ENCODE results near the gene GJC2. TPM values are rescaled to one million over a fixed set of nuclear protein-coding genes. Genes with fewer than 3 reads are reported as not detected.

GJC2 gene
- total and polyA plus RNA-seq, 10 of the 15 experiments (the other 5 are each of a cell fraction or from before 2014, with no cell fraction given): 0.04 to 0.44 (median 0.07) TPM; not detected in 4

DNA sequence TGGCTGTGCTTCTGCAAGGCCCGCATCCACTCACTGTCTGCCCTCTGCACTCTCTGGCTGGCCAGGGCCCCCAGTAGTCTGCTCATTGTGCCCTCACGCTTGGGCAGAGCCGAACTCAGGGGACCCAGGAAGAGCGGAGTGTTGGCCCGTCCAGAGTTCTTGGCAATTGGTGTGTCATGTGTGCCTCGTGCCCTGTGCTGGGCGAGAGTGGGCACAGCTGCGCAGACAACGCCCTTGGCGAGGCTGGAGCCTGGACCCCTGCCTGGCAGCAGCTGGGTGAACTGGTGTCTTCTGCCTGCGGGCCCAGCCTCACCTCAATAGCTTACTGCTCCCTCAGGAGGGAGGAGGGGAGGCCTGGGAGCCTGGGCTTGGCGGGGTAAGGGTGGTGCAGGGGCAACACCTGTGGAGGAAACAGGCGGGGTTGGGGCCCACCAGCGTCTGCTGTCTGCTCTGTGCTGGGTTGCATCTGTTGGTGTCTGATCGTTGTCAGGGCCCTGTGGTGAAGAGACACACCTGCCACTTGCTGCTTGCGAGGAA is 7.5 kb upstream of the GJC2 start:
- H3K36me3 ChIP-seq (ENCODE audit: control insufficient read depth in 2 of 2, insufficient read depth in 2 of 2, low read length in 1 of 2): peaks cover 4 to 8% of the 10 kb centered on the region in 2 experiments; a peak in 3 of 4 replicates
- peaks cover 56% of the 10 kb centered on the region for H3K79me2 ChIP-seq (ENCODE audit: control insufficient read depth, insufficient read depth, low read length)
- H3K9ac ChIP-seq (ENCODE audit: control insufficient read depth, insufficient read depth, low read length): peak overlapping the region; percentile 95
- no peak overlapping the region for H2AFZ ChIP-seq (ENCODE audit: control insufficient read depth, low read depth, low read length)
- POLR2A ChIA-PET: interaction anchor here (0.5 to 5.6 kb wide), 2 partner anchors 24 to 189 kb away, joined by 3 to 43 read pairs; partner anchors contain the start of gene IBA57
- H4K20me1 ChIP-seq (ENCODE audit: control insufficient read depth, insufficient read depth): peaks cover 6% of the 10 kb centered on the region; the same call in 1 of the 2 replicates
- 71% methylated on average over 16 of the region's 16 CpGs for WGBS (ENCODE audit: insufficient coverage, insufficient replicate concordance, low lambda C conversion rate, missing lambda C conversion rate)
- FAIRE-seq (no peak), ATAC-seq (no peak), DNase-seq (ENCODE audit: low read depth, low spot score) (no peak)
- in situ Hi-C loops (cut with MboI) (no loop called here), intact Hi-C loops (cut with micrococcal nuclease; ENCODE audit: unreplicated experiment) (no loop called here)
- H3K27ac ChIP-seq (ENCODE audit: control insufficient read depth, insufficient read depth): peak overlapping the region; percentile 96; the same call in 1 of the 2 replicates
- peaks cover 17% of the 10 kb centered on the region for H3K4me1 ChIP-seq (ENCODE audit: control insufficient read depth, insufficient read depth, low read length)
- H3K27me3 ChIP-seq (replicated peaks in 1 of 2; ENCODE audit: control insufficient read depth in 2 of 2, insufficient read depth in 2 of 2, low read length in 1 of 2): no peaks in the 10 kb centered on the region
- RAD21 ChIA-PET (ENCODE audit: unreplicated experiment): no interaction called here
- SMC1A ChIA-PET (ENCODE audit: uncharacterized antibody, unreplicated experiment): interaction anchor here (1.0 kb wide), 1 partner anchor 334 kb away, joined by 3 read pairs; no protein-coding TSS in a partner anchor
- H3K4me2 ChIP-seq (ENCODE audit: control insufficient read depth, insufficient read depth): peak overlapping the region; percentile 86
- CTCF ChIA-PET: interaction anchor here (0.8 to 2.4 kb wide), 2 partner anchors 12 to 23 kb away, joined by 3 to 18 read pairs; partner anchors contain the start of gene IBA57
- H3K9me3 ChIP-seq (replicated peaks; ENCODE audit: control insufficient read depth, insufficient read depth, low read length): no peaks in the 10 kb centered on the region
- TF ChIP-seq TCF12 (IDR thresholded peaks at IDR 0.05; ENCODE audit: low read depth, low read length) (0 out of 2 replicates have a peak, but pooled peaks have one; percentile 17), NFIC (IDR thresholded peaks at IDR 0.05; ENCODE audit: low read depth, low read length) (no peak), KDM1A (IDR thresholded peaks at IDR 0.05; ENCODE audit: borderline replicate concordance) (no peak)
- TF ChIP-seq, protein P1, sequence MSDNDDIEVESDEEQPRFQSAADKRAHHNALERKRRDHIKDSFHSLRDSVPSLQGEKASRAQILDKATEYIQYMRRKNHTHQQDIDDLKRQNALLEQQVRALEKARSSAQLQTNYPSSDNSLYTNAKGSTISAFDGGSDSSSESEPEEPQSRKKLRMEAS (IDR thresholded peaks at IDR 0.05; ENCODE audit: low read depth, low read length): no peak
- TF ChIP-seq, protein P2, sequence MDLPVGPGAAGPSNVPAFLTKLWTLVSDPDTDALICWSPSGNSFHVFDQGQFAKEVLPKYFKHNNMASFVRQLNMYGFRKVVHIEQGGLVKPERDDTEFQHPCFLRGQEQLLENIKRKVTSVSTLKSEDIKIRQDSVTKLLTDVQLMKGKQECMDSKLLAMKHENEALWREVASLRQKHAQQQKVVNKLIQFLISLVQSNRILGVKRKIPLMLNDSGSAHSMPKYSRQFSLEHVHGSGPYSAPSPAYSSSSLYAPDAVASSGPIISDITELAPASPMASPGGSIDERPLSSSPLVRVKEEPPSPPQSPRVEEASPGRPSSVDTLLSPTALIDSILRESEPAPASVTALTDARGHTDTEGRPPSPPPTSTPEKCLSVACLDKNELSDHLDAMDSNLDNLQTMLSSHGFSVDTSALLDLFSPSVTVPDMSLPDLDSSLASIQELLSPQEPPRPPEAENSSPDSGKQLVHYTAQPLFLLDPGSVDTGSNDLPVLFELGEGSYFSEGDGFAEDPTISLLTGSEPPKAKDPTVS (IDR thresholded peaks at IDR 0.05; ENCODE audit: low read depth, low read length): no peak
- no TSS peak for BruUV-seq (replicated peaks)
- H3K4me3 ChIP-seq: peak overlapping the region; percentile 85
